Measurements from ENCODE around the gene ILF2. TPM values are rescaled to one million over a fixed set of nuclear protein-coding genes. Genes with fewer than 3 reads are reported as not detected.

The ILF2 gene
- total and polyA plus RNA-seq, 2 of the 13 experiments (the other 11 are each of a cell fraction or from before 2014, with no cell fraction given) = 292 to 366 TPM

DNA sequence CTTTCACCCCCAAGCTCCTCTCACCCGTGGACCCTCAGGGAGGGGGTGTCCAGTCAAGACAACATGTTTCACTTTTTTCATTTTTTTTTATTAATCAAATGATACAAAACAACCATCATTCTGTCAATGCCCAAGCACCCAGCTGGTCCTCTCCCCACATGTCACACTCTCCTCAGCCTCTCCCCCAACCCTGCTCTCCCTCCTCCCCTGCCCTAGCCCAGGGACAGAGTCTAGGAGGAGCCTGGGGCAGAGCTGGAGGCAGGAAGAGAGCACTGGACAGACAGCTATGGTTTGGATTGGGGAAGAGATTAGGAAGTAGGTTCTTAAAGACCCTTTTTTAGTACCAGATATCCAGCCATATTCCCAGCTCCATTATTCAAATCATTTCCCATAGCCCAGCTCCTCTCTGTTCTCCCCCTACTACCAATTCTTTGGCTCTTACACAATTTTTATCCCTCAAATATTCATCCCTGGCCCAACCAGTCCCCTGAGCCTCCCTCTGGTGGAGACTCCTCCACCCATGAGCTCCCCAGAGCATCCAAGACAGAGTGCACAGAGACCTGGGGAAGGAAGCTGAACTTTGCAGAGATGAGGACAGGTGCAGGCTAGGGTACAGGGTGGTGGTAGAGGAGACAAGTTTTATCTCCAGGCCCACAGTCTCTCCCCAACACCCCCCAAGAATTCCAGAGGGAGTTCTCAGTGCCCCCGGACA is 56.4 kb downstream of the ILF2 start:
- Histone ChIP-seq H3K4me1 (ENCODE audit: insufficient read depth, low read length) (peaks cover 76% of the 10 kb centered on the region), H3K79me2 (ENCODE audit: insufficient read depth, low read length) (peaks cover 6% of the 10 kb centered on the region), H3K9ac (ENCODE audit: insufficient read depth, low read depth, low read length) (no peak overlapping the region), H4K20me1 (ENCODE audit: insufficient read depth, low read length) (no peaks in the 10 kb centered on the region), H3K36me3 (replicated peaks in 1 of 2; ENCODE audit: control insufficient read depth in 1 of 2, insufficient read depth in 2 of 2, low read length in 2 of 2) (peaks cover 0 to 1% of the 10 kb centered on the region in 2 experiments; a peak in 1 of 5 replicates), H2AFZ (ENCODE audit: low read length) (no peak overlapping the region), H3K4me3 (replicated peaks in 1 of 3; ENCODE audit: insufficient read depth in 1 of 3, low read depth in 2 of 3, low read length in 3 of 3) (no peak overlapping the region), H3K27ac (ENCODE audit: extremely low read length, insufficient read depth, low read length) (no peak overlapping the region), H3K27me3 (ENCODE audit: control insufficient read depth in 1 of 2, insufficient read depth in 2 of 2, low read length in 2 of 2) (no peaks in the 10 kb centered on the region), H3K9me3 (ENCODE audit: low read length) (no peaks in the 10 kb centered on the region), H3K4me2 (ENCODE audit: low read depth, low read length) (no peak overlapping the region)
- ATAC-seq (no peak), DNase-seq (ENCODE audit: low spot score) (no peak), FAIRE-seq (no peak)
- intact Hi-C loops (cut with micrococcal nuclease; ENCODE audit: unreplicated experiment) (no loop called here), in situ Hi-C loops (cut with HindIII; ENCODE audit: extremely low pct_ligation_motif_present, low pct_unique_long_range_greater_than_20kb) (no loop called here)
- no TSS peak for BruUV-seq (replicated peaks)
- TF ChIP-seq, protein P1, sequence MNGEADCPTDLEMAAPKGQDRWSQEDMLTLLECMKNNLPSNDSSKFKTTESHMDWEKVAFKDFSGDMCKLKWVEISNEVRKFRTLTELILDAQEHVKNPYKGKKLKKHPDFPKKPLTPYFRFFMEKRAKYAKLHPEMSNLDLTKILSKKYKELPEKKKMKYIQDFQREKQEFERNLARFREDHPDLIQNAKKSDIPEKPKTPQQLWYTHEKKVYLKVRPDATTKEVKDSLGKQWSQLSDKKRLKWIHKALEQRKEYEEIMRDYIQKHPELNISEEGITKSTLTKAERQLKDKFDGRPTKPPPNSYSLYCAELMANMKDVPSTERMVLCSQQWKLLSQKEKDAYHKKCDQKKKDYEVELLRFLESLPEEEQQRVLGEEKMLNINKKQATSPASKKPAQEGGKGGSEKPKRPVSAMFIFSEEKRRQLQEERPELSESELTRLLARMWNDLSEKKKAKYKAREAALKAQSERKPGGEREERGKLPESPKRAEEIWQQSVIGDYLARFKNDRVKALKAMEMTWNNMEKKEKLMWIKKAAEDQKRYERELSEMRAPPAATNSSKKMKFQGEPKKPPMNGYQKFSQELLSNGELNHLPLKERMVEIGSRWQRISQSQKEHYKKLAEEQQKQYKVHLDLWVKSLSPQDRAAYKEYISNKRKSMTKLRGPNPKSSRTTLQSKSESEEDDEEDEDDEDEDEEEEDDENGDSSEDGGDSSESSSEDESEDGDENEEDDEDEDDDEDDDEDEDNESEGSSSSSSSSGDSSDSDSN (CRISPR knock-in tag; IDR thresholded peaks at IDR 0.05) = no peak
- TF ChIP-seq ZNF263 (CRISPR knock-in tag; IDR thresholded peaks at IDR 0.05) (peak; percentile 95), ZNF557 (CRISPR knock-in tag; IDR thresholded peaks at IDR 0.05) (no peak)
- ChIA-PET POLR2A (interaction anchor here (5.4 to 12.2 kb wide), 2 partner anchors 11 to 20 kb away, joined by 63 to 390 read pairs; partner anchors contain the start of genes CHTOP, S100A1 and S100A13), CTCF (ENCODE audit: low intra/inter-chr PET ratio, low total read pairs) (no interaction called here)
- WGBS (ENCODE audit: low lambda C conversion rate) = 72% methylated on average over 2 of the region's 2 CpGs

DNA sequence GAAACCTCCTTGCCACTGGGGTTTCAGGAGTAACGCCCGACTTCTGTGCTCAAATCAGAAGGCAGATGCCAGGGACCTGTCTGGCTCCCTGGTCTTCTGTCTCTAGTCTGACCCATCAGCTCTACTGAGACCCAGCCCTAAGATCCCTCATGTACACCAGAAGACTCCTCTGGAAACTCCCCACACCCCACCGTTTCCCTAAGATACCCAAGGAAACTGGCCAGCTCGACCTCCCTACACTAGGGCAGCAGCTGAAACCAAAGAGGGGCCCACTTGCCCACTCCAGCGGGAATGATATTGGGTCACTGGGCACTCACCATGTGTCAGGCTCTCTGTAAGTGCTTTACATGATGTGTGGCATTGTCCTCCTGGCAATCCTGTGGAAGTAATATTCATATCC is 57.4 kb downstream of the ILF2 start:
- Histone ChIP-seq H3K79me2 (ENCODE audit: insufficient read depth, low read length) (peaks cover 7% of the 10 kb centered on the region), H3K4me1 (ENCODE audit: insufficient read depth, low read length) (peaks cover 80% of the 10 kb centered on the region), H3K27ac (ENCODE audit: extremely low read length, insufficient read depth, low read length) (peak overlapping the region; percentile 66), H3K9ac (ENCODE audit: insufficient read depth, low read depth, low read length) (peak overlapping the region; percentile 80), H3K36me3 (replicated peaks in 1 of 2; ENCODE audit: control insufficient read depth in 1 of 2, insufficient read depth in 2 of 2, low read length in 2 of 2) (no peaks in the 10 kb centered on the region), H3K27me3 (ENCODE audit: control insufficient read depth in 1 of 2, insufficient read depth in 2 of 2, low read length in 2 of 2) (no peaks in the 10 kb centered on the region; a peak in 1 of 5 replicates), H3K4me2 (ENCODE audit: low read depth, low read length) (peak overlapping the region; percentile 84), H3K4me3 (replicated peaks in 1 of 3; ENCODE audit: insufficient read depth in 1 of 3, low read depth in 2 of 3, low read length in 3 of 3) (peak overlapping the region in 2 of 3 experiments; percentile 60 to 76; a peak in 3 of 6 replicates), H2AFZ (ENCODE audit: low read length) (no peak overlapping the region), H3K9me3 (ENCODE audit: low read length) (no peaks in the 10 kb centered on the region), H4K20me1 (ENCODE audit: insufficient read depth, low read length) (no peaks in the 10 kb centered on the region)
- DNase-seq (ENCODE audit: low spot score) = no peak
- ChIA-PET CTCF (ENCODE audit: low intra/inter-chr PET ratio, low total read pairs) (no interaction called here), POLR2A (interaction anchor here (1.0 to 12.2 kb wide), 10 partner anchors 10 to 162 kb away, joined by 3 to 390 read pairs (median 5); partner anchors contain the start of genes CHTOP, S100A1, S100A13 and SLC27A3)
- no TSS peak for BruUV-seq (replicated peaks)
- TF ChIP-seq ZNF629 (CRISPR knock-in tag; conservative IDR thresholded peaks at IDR 0.05) (0 out of 2 replicates have a peak, but pooled peaks have one; percentile 42), SATB2 (CRISPR knock-in tag; IDR thresholded peaks at IDR 0.05) (no peak), TAF15 (IDR thresholded peaks at IDR 0.05; ENCODE audit: low read depth, low read length, poor library complexity, severe bottlenecking) (no peak)
- TF ChIP-seq, protein P1 (CRISPR knock-in tag; IDR thresholded peaks at IDR 0.05) = peak; percentile 0; the same call in 1 of the 2 replicates
- ATAC-seq = no peak
- WGBS (ENCODE audit: low lambda C conversion rate) = 77% methylated on average over 5 of the region's 5 CpGs
- no peak for FAIRE-seq
- in situ Hi-C loops (cut with HindIII; ENCODE audit: extremely low pct_ligation_motif_present, low pct_unique_long_range_greater_than_20kb) = no loop called here
- intact Hi-C loops (cut with micrococcal nuclease; ENCODE audit: unreplicated experiment) = no loop called here
